Breast epithelium (tissue), 3 donors: ENCODE measurements around the gene ATP5F1E.

ENCODE experiments used
- POLR2A ChIP-seq: fragments of 450-650 bp; IDR thresholded peaks from one replicate; pipeline ENCODE4 v1.6.1; 2016; ENCODE audit warnings: antibody characterized with exemption, mild to moderate bottlenecking, moderate library complexity
- POLR2AphosphoS5 ChIP-seq, 3 donors: sonication (generic); formaldehyde crosslinking; IDR thresholded peaks; one replicate each; pipeline ENCODE4 v1.6.1; 2017; ENCODE audit warnings: antibody characterized with exemption in 3 of 3
- TF ChIP-seq, protein P1 (sequence below), 3 donors: fragments of 450-650 bp; IDR thresholded peaks; one replicate each; pipeline ENCODE4 v1.5.1; 2016 to 2017; ENCODE audit warnings: antibody characterized with exemption in 3 of 3, mild to moderate bottlenecking in 3 of 3, moderate library complexity in 3 of 3

DNA sequence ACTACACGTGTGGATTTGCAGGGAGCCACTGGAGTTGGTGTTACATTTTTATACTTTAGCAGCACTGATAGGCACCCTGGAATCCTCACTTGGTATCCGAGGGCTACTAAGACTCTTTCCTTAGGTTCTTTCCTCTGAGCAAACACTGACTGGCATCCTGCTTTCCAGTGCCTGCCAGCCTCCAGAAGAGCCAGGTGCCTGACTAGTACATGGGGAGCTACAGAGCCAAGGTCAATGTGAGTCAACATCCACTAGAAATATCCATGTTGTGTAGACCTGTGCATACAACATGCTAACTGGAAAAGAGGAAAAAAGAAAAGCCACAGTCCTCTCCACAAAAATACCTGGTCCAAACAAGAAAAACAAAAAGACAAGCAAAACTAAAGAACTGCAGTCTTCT lies 7.0 kb downstream of the ATP5F1E start:
- TF ChIP-seq, protein P1, sequence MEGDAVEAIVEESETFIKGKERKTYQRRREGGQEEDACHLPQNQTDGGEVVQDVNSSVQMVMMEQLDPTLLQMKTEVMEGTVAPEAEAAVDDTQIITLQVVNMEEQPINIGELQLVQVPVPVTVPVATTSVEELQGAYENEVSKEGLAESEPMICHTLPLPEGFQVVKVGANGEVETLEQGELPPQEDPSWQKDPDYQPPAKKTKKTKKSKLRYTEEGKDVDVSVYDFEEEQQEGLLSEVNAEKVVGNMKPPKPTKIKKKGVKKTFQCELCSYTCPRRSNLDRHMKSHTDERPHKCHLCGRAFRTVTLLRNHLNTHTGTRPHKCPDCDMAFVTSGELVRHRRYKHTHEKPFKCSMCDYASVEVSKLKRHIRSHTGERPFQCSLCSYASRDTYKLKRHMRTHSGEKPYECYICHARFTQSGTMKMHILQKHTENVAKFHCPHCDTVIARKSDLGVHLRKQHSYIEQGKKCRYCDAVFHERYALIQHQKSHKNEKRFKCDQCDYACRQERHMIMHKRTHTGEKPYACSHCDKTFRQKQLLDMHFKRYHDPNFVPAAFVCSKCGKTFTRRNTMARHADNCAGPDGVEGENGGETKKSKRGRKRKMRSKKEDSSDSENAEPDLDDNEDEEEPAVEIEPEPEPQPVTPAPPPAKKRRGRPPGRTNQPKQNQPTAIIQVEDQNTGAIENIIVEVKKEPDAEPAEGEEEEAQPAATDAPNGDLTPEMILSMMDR (IDR thresholded peaks at IDR 0.05) = no peak
- TF ChIP-seq POLR2AphosphoS5 (IDR thresholded peaks at IDR 0.05) (no peak), POLR2A (no peak)
